CD14-positive monocyte (primary cell): ENCODE results near the gene NDUFS2. TPM values are rescaled to one million over a fixed set of nuclear protein-coding genes. Genes with fewer than 3 reads are reported as not detected.

Experiments used
- DNase-seq, 3 donors: peaks; one replicate each; pipeline ENCODE4 v3.0.0-alpha.2; 2011 to 2022
- H2AFZ ChIP-seq: 2 replicates; pipeline ENCODE4 v1.6.0; 2012; ENCODE audit warnings: mild to moderate bottlenecking, low read depth, low read length, inconsistent platforms; ENCODE audit not compliant: insufficient read depth, poor library complexity, severe bottlenecking
- H3K27ac ChIP-seq, 2 donors: 1 replicate in 1 of 2; 2 replicates in 1 of 2; pipeline ENCODE4 v1.5.1; 2012 to 2013; ENCODE audit warnings: low read length in 2 of 2, control low read depth in 1 of 2, inconsistent platforms in 1 of 2, low read depth in 1 of 2, mild to moderate bottlenecking in 1 of 2
- H3K27me3 ChIP-seq, 2 donors: one replicate each; pipeline versions ENCODE4 v1.6.0 to v1.6.1; 2011 to 2013; ENCODE audit warnings: low read length in 2 of 2; ENCODE audit not compliant: control insufficient read depth in 2 of 2, insufficient read depth in 2 of 2
- H3K36me3 ChIP-seq, 2 donors: replicated peaks in 1 of 2; 1 replicate in 1 of 2; 2 replicates in 1 of 2; pipeline versions ENCODE4 v1.5.1 to v1.6.1; 2012 to 2013; ENCODE audit warnings: low read length in 2 of 2, control low read depth in 1 of 2, inconsistent platforms in 1 of 2, mild to moderate bottlenecking in 1 of 2; ENCODE audit not compliant: insufficient read depth in 2 of 2, control insufficient read depth in 1 of 2
- H3K4me1 ChIP-seq, 2 donors: 1 replicate in 1 of 2; 2 replicates in 1 of 2; pipeline versions ENCODE4 v1.5.1 to v1.6.1; 2012 to 2013; ENCODE audit warnings: low read length in 2 of 2, control low read depth in 1 of 2, inconsistent platforms in 1 of 2, mild to moderate bottlenecking in 1 of 2, moderate library complexity in 1 of 2; ENCODE audit not compliant: insufficient read depth in 2 of 2, control insufficient read depth in 1 of 2
- H3K4me2 ChIP-seq: replicated peaks from 2 replicates; pipeline ENCODE3; 2012; ENCODE audit warnings: low read length, moderate library complexity, mild to moderate bottlenecking; ENCODE audit not compliant: poor library complexity, severe bottlenecking; ENCODE audit errors: extremely low read depth
- H3K4me3 ChIP-seq, 3 experiments: fragments of 200-600 bp in 1 of 3; sonication (generic) in 1 of 3; replicated peaks in 1 of 3; 1 replicate in 2 of 3; 2 replicates in 1 of 3; pipeline ENCODE4 v1.5.1; 2011 to 2013; ENCODE audit warnings: low read length in 3 of 3, mild to moderate bottlenecking in 3 of 3, control low read depth in 2 of 3, low read depth in 2 of 3, inconsistent platforms in 1 of 3, moderate library complexity in 1 of 3
- H3K79me2 ChIP-seq: 2 replicates; pipeline ENCODE4 v1.6.0; 2012; ENCODE audit warnings: mild to moderate bottlenecking, control low read depth, inconsistent platforms, low read length, moderate library complexity; ENCODE audit not compliant: insufficient read depth
- H3K9ac ChIP-seq: 2 replicates; pipeline ENCODE4 v1.6.0; 2017; ENCODE audit warnings: low read length, mild to moderate bottlenecking; ENCODE audit not compliant: insufficient read depth, poor library complexity, severe bottlenecking
- H3K9me3 ChIP-seq, 2 donors: replicated peaks in 1 of 2; 1 replicate in 1 of 2; 2 replicates in 1 of 2; pipeline versions ENCODE4 v1.5.1 to v1.6.1; 2012 to 2013; ENCODE audit warnings: low read length in 2 of 2, control low read depth in 1 of 2; ENCODE audit not compliant: control insufficient read depth in 1 of 2, insufficient read depth in 1 of 2
- H4K20me1 ChIP-seq: 2 replicates; pipeline ENCODE4 v1.6.0; 2012; ENCODE audit warnings: mild to moderate bottlenecking, low read length, control low read depth, moderate library complexity; ENCODE audit not compliant: insufficient read depth
- H3K27ac Mint-ChIP-seq, 7 donors: one replicate each; pipeline ENCODE4 v1.8.0; 2020; ENCODE audit warnings: mild to moderate bottlenecking in 7 of 7, mixed read lengths in 7 of 7, moderate library complexity in 6 of 7, inconsistent platforms in 2 of 7
- H3K27me3 Mint-ChIP-seq, 3 donors: one replicate each; pipeline ENCODE4 v1.8.0; 2021 to 2022; ENCODE audit warnings: low read depth in 3 of 3, mild to moderate bottlenecking in 3 of 3, mixed read lengths in 3 of 3, moderate library complexity in 3 of 3, inconsistent platforms in 1 of 3
- H3K36me3 Mint-ChIP-seq, 2 donors: one replicate each; pipeline ENCODE4 v1.8.0; 2020; ENCODE audit warnings: mixed read lengths in 2 of 2, inconsistent platforms in 1 of 2, mild to moderate bottlenecking in 1 of 2
- H3K4me1 Mint-ChIP-seq: one replicate; pipeline ENCODE4 v1.8.0; 2020; ENCODE audit warnings: mild to moderate bottlenecking, mixed read lengths
- H3K4me3 Mint-ChIP-seq, 2 donors: one replicate each; pipeline ENCODE4 v1.8.0; 2020; ENCODE audit warnings: mild to moderate bottlenecking in 2 of 2, mixed read lengths in 2 of 2, moderate library complexity in 1 of 2
- H3K9me3 Mint-ChIP-seq, 7 donors: one replicate each; pipeline ENCODE4 v1.8.0; 2020 to 2022; ENCODE audit warnings: mixed read lengths in 7 of 7, mild to moderate bottlenecking in 6 of 7, moderate library complexity in 6 of 7, inconsistent platforms in 2 of 7
- WGBS: methylation state at CpG from one replicate; pipeline ENCODE4 v1.1.5; 2013; ENCODE audit warnings: missing lambda C conversion rate; ENCODE audit not compliant: insufficient coverage; 5-methylcytosine and 5-hydroxymethylcytosine counted together
- intact Hi-C, 2 donors: fragments of 100-400 bp; cut with micrococcal nuclease; formaldehyde crosslinking; loops; one replicate each; pipeline versions ENCODE4 v1.15.0 to v1.15.1; 2023
- polyA plus RNA-seq, 3 donors: library from polyadenylated mRNA; depleted of rRNA in 1 of 3; unstranded in 2 of 3; stranded (reverse) in 1 of 3; fragments of 300-500 nt in 2 of 3; fragments of >200 nt in 1 of 3; fragmentation: Illumina TruSeq in 2 of 3; gene quantifications; 1 replicate in 2 of 3; 2 replicates in 1 of 3; pipeline ENCODE4 v1.2.3, GENCODE V29; 2012 to 2021
- TF ChIP-seq, protein P1 (sequence below): fragments of 200-600 bp; IDR thresholded peaks from one replicate; pipeline ENCODE4 v1.8.0; 2022; ENCODE audit warnings: antibody characterized with exemption, mild to moderate bottlenecking

The NDUFS2 gene
- polyA plus RNA-seq, 3 donors, result 87.5 to 119 (median 101) TPM

DNA sequence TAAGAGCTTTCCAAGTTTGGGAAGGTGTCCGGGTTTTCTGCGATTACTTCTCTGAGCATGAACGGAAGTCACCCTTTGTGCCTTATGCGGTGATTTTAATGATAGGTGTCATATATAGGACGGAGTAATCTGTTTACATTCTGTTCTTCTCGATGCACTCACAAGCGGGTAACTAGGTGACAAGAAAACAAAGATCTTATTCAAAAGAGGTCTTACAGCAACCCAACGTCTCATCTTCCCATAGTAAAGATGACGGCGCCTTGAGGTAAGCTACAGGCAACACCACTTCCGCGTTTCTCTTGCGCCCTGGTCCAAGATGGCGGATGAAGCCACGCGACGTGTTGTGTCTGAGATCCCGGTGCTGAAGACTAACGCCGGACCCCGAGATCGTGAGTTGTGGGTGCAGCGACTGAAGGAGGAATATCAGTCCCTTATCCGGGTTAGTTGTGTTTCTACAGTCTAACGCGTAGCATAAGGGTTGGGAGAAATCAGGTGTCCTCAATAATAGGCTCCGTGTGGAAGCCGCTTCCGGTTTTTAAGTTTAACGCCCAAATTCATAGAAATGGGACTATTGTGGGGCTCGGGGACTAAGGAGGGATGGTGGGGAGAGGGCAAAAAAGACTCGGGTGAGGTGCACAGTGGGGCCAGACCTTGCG, 48.4 kb upstream of the NDUFS2 start, which contains the start of gene UFC1:
Gene UFC1 (plus strand): TSS at position 297 of the 656 bp plus-strand sequence. CDS start 20 bp downstream, at position 317.
- H3K36me3 Mint-ChIP-seq, result peaks cover 10 to 24% of the 10 kb centered on the region in 2 donors
- Histone ChIP-seq H3K79me2 (peaks cover 20% of the 10 kb centered on the region), H3K27me3 (no peaks in the 10 kb centered on the region), H3K4me2 (peak within 1 kb of the TSS; percentile 81), H3K27ac (peak within 1 kb of the TSS; percentile 96 to 98), H2AFZ (peak within 1 kb of the TSS; percentile 87), H3K4me1 (peaks cover 16 to 22% of the 10 kb centered on the region in 2 donors), H3K4me3 (peak within 1 kb of the TSS; percentile 80 to 98 (median 95)), H3K9me3 (no peaks in the 10 kb centered on the region), H3K36me3 (peaks cover 17 to 20% of the 10 kb centered on the region in 2 donors), H4K20me1 (no peaks in the 10 kb centered on the region), H3K9ac (peak within 1 kb of the TSS; percentile 88)
- peak within 1 kb of the TSS; percentile 94 to 98 for H3K4me3 Mint-ChIP-seq
- H3K4me1 Mint-ChIP-seq, result peaks cover 23% of the 10 kb centered on the region
- H3K27ac Mint-ChIP-seq, result peak within 1 kb of the TSS; percentile 98 to 100 (median 100)
- WGBS, result under 1% methylated on average over 27 of the region's 33 CpGs
- TF ChIP-seq, protein P1, sequence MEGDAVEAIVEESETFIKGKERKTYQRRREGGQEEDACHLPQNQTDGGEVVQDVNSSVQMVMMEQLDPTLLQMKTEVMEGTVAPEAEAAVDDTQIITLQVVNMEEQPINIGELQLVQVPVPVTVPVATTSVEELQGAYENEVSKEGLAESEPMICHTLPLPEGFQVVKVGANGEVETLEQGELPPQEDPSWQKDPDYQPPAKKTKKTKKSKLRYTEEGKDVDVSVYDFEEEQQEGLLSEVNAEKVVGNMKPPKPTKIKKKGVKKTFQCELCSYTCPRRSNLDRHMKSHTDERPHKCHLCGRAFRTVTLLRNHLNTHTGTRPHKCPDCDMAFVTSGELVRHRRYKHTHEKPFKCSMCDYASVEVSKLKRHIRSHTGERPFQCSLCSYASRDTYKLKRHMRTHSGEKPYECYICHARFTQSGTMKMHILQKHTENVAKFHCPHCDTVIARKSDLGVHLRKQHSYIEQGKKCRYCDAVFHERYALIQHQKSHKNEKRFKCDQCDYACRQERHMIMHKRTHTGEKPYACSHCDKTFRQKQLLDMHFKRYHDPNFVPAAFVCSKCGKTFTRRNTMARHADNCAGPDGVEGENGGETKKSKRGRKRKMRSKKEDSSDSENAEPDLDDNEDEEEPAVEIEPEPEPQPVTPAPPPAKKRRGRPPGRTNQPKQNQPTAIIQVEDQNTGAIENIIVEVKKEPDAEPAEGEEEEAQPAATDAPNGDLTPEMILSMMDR, result no peak
- DNase-seq, result peak; percentile 87 to 92 (median 91)
- H3K9me3 Mint-ChIP-seq, result no peaks in the 10 kb centered on the region
- no peaks in the 10 kb centered on the region for H3K27me3 Mint-ChIP-seq
- intact Hi-C loops, result loop anchor here in 1 of 2 donors (5.0 kb wide), 1 partner anchor 37 kb away; the partner anchor contains the start of genes NIT1 and PFDN2

DNA sequence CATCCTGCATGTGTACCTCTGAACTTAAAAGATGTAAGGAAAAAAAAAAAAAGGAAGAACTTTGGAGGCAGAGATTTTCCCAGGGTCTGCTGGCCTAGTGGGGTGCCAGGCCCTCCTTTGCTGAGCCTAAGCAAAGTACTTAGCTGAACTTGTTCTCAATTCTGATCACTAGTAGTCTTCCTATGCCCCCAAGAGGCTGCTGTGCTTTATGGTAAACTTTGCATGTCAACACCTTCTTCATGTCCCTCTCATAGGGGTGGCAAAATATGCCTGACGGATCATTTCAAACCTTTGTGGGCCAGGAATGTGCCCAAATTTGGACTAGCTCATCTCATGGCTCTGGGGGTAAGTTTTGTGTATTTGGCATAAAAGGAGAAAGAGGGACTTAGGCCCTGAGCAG, 44.3 kb upstream of the NDUFS2 start:
- intact Hi-C loops, result no loop called here
- Mint-ChIP-seq H3K27me3 (no peaks in the 10 kb centered on the region), H3K27ac (no peak overlapping the region), H3K9me3 (no peaks in the 10 kb centered on the region), H3K36me3 (peaks cover 27 to 48% of the 10 kb centered on the region in 2 donors), H3K4me1 (peaks cover 48% of the 10 kb centered on the region), H3K4me3 (no peak overlapping the region)
- H3K27ac ChIP-seq, result no peak overlapping the region
- no peak for DNase-seq
- TF ChIP-seq, protein P1, result no peak
- H3K36me3 ChIP-seq, result peaks cover 29 to 41% of the 10 kb centered on the region in 2 donors
- H3K4me3 ChIP-seq, result no peak overlapping the region
- H3K79me2 ChIP-seq, result peaks cover 40% of the 10 kb centered on the region
- no peak overlapping the region for H3K9ac ChIP-seq
- H3K9me3 ChIP-seq, result no peaks in the 10 kb centered on the region
- H4K20me1 ChIP-seq, result no peaks in the 10 kb centered on the region
- H3K27me3 ChIP-seq, result no peaks in the 10 kb centered on the region
- no peak overlapping the region for H2AFZ ChIP-seq
- peaks cover 26 to 41% of the 10 kb centered on the region in 2 donors for H3K4me1 ChIP-seq
- 100% methylated on average over 1 of the region's 1 CpG for WGBS
- H3K4me2 ChIP-seq, result no peak overlapping the region
